A549 (cell line): ENCODE measurements around the gene ZIC1.

Experiments used
- CHD2 ChIP-seq: fragments of 150-350 bp; IDR thresholded peaks from 2 replicates; pipeline ENCODE4 v1.6.1; 2014; ENCODE audit warnings: low read length; ENCODE audit not compliant: partially characterized antibody
- ESRRA ChIP-seq: fragments of 150-350 bp; IDR thresholded peaks from 2 replicates; pipeline ENCODE4 v1.6.1; 2014; ENCODE audit warnings: mild to moderate bottlenecking, low read length, borderline replicate concordance
- HOXA7 ChIP-seq: fragments of 250-450 bp; sonication (Bioruptor Pico); IDR thresholded peaks from 2 replicates; pipeline ENCODE4 v1.5.0; 2020; ENCODE audit warnings: mild to moderate bottlenecking, moderate library complexity
- NFE2L2 ChIP-seq: fragments of 150-350 bp; conservative IDR thresholded peaks from 2 replicates; pipeline ENCODE4 v1.6.1; 2014; ENCODE audit warnings: low read length
- POLR2A ChIP-seq: IDR thresholded peaks from 2 replicates; pipeline ENCODE4 v1.6.1; 2012; ENCODE audit warnings: mild to moderate bottlenecking, low read length
- RCOR1 ChIP-seq: fragments of 150-350 bp; IDR thresholded peaks from 2 replicates; pipeline ENCODE4 v1.6.1; 2014; ENCODE audit warnings: antibody characterized with exemption, low read length, low read depth
- SMC3 ChIP-seq: fragments of >200 bp; sonication (Bioruptor Twin); formaldehyde crosslinking; IDR thresholded peaks from 3 replicates; pipeline ENCODE4 v1.6.1; 2018; ENCODE audit warnings: inconsistent platforms
- TF ChIP-seq, protein P1 (sequence below): fragments of >200 bp; sonication (Bioruptor Twin); formaldehyde crosslinking; IDR thresholded peaks from 3 replicates; pipeline ENCODE4 v1.5.1; 2016

DNA sequence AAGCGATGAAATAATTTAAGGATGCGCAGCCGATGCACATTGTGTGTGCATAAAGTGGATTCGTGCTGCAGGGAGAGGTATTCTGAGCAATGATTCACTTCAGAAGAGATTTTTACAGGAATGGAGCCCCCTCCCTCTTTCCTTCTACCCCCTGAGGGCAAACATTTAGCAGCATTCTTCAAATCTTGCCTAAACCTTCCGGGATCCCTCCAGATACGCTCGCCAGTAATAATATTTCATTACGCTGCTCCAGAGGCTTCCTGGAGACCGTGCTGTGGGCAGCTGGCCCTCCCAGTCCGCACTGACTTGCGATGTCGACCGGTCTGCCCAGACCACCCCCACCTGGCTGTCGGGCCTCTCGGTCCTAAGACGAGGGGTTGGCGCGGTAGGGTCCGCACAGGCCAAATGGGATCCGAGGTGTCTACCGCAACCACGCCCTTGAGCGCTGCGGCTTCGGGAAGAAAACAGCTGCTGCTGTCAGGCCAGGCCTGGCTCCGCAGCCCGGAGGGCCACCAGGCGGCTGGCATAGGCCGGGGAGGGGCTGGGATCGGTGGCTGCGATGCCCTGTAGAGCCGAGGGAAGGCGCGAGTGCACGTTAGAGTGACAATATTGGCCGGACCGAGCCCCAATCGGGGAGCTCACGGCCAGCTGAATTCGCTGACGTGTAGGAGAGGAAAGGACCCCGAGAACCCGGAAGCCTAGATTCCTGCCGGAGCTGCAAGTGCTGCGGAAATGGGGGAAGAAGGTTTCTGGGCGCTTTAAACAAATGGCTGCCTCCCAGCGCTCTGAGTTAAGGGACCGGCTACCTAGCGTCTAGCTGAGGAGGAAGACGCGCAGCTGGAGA, 17.2 kb upstream of the ZIC1 start:
- no peak for TF ChIP-seq SMC3
- no peak for TF ChIP-seq NFE2L2
- TF ChIP-seq, protein P1, sequence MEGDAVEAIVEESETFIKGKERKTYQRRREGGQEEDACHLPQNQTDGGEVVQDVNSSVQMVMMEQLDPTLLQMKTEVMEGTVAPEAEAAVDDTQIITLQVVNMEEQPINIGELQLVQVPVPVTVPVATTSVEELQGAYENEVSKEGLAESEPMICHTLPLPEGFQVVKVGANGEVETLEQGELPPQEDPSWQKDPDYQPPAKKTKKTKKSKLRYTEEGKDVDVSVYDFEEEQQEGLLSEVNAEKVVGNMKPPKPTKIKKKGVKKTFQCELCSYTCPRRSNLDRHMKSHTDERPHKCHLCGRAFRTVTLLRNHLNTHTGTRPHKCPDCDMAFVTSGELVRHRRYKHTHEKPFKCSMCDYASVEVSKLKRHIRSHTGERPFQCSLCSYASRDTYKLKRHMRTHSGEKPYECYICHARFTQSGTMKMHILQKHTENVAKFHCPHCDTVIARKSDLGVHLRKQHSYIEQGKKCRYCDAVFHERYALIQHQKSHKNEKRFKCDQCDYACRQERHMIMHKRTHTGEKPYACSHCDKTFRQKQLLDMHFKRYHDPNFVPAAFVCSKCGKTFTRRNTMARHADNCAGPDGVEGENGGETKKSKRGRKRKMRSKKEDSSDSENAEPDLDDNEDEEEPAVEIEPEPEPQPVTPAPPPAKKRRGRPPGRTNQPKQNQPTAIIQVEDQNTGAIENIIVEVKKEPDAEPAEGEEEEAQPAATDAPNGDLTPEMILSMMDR, result no peak
- no peak for TF ChIP-seq ESRRA
- TF ChIP-seq RCOR1, result no peak
- no peak for TF ChIP-seq HOXA7 (CRISPR knock-in tag)
- TF ChIP-seq CHD2, result no peak
- no peak for TF ChIP-seq POLR2A
